GM04504 (cell line): Measurements from ENCODE around the gene PHRF1.

Source experiments
- DNase-seq: peaks from one replicate; pipeline ENCODE4 v3.0.0-alpha.2; 2012; ENCODE audit warnings: low read depth

The PHRF1 gene, protein sequence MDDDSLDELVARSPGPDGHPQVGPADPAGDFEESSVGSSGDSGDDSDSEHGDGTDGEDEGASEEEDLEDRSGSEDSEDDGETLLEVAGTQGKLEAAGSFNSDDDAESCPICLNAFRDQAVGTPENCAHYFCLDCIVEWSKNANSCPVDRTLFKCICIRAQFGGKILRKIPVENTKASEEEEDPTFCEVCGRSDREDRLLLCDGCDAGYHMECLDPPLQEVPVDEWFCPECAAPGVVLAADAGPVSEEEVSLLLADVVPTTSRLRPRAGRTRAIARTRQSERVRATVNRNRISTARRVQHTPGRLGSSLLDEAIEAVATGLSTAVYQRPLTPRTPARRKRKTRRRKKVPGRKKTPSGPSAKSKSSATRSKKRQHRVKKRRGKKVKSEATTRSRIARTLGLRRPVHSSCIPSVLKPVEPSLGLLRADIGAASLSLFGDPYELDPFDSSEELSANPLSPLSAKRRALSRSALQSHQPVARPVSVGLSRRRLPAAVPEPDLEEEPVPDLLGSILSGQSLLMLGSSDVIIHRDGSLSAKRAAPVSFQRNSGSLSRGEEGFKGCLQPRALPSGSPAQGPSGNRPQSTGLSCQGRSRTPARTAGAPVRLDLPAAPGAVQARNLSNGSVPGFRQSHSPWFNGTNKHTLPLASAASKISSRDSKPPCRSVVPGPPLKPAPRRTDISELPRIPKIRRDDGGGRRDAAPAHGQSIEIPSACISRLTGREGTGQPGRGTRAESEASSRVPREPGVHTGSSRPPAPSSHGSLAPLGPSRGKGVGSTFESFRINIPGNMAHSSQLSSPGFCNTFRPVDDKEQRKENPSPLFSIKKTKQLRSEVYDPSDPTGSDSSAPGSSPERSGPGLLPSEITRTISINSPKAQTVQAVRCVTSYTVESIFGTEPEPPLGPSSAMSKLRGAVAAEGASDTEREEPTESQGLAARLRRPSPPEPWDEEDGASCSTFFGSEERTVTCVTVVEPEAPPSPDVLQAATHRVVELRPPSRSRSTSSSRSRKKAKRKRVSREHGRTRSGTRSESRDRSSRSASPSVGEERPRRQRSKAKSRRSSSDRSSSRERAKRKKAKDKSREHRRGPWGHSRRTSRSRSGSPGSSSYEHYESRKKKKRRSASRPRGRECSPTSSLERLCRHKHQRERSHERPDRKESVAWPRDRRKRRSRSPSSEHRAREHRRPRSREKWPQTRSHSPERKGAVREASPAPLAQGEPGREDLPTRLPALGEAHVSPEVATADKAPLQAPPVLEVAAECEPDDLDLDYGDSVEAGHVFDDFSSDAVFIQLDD (N-terminal part only)

DNA sequence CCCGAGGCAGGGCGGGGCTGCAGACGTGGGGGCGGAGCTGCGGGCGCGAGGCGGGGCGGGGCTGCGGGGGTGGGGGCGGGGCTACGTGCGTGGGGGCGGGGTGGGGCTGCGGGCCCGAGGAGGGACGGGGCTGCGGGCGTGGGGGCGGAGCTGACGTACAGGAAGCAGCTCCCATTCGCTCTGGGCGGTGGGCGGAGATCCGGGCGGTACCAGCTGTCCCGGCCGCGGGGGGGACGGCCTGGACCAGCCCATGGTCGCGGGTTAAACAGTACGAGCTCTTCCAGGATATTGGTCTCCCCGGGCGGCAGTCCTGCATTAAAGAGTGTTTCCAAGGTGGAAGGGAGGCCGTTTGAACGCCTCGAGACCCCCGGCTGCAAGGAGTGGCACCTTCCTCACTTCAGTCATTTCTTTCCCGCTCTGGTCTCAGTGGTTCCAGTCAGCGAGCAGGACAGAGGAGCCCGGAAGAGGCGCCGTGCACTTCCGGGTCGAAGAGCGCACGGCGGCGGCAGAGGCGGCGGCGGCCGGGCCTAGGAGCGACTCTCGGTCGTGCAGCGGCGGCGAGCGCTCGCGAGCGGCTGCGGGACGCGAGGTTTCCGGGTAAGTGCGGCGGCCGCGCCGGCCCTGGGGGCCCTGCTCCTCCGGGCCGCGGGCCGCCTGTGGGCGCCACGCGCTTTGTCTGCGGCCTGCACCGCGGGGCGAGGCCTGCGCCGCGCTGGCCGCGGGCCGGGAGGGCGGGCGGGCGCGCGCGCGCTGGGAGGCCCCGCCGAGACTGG is at the start of gene PHRF1:
PHRF1 (plus strand) TSS at position 475 of the 773 bp plus-strand sequence. CDS start 5,043 bp downstream, outside the sequence.
- DNase-seq = peak; percentile 86

DNA sequence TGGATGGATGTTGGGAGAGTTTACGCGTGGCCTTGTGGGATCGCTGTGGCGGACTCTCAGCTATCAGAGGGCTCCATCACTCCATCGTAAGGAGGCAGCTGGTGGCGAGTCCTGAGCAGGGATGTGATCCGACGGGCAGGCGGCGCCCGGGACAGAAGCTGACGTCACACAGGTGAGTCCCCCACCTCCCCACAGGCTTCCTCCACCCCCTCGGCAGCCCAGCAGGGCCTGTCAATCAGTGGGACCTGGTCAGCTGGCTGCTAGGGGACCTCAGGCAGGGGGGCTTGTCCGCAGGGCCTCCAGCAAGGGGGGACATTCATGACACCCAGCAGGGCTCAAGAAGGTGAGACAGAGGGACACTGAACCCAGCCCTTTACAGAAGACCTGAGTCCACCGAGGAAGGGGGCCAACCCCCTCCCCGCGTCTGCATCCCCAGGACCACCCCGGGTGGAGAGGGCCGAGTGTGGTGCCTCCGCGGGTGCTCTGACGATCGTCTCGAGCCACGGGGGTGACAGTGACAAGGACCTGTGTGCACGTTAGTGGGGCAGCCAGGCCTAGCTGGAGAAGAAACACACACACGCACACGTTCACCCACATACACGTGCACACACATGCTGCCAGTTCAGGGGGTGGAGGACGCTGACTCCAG is 48.0 kb upstream of the PHRF1 start:
- no peak for DNase-seq

DNA sequence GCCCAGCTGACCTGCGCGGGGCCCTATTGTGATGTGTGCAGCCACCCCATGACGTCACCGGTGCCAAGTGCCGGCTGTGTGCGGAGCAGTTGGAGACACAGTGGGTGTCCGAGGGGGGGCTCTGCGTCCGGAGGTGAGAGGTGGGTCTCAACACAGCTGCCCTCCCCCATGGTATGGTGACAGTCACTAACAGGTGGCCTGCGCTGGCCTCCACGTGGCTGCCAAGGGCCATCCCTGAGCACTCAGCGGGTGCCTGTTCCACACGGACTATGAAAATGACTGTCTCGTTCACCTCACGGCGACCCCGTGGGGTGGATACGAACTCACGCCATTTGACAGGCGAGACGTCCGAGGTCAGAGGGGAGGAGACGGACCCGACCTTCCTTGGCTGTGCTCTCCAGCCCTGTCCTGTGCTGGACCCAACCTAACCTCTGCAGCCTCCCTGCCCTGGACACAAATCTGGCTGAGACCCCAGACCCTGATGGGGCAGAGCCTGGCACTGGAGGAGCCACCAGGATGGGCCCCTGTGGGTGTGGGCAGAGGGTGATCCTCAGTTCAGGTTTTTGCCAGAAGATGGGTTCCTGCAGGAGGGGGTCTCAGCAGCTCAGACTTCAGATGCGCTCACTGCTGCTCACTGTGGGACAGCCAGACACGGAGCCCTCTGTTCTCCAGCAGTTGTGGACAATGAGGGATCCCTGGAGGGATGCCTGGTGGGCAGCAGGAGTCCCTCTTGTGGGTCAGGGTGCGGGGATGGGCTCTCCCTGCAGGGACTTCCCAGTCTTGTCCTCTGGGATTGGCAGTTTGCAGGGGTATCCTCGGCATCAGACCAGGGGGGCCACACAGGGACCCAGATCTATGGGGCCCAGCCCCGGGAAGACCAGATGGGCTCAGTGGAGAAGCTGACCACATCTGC is 47.2 kb upstream of the PHRF1 start:
- DNase-seq = no peak

DNA sequence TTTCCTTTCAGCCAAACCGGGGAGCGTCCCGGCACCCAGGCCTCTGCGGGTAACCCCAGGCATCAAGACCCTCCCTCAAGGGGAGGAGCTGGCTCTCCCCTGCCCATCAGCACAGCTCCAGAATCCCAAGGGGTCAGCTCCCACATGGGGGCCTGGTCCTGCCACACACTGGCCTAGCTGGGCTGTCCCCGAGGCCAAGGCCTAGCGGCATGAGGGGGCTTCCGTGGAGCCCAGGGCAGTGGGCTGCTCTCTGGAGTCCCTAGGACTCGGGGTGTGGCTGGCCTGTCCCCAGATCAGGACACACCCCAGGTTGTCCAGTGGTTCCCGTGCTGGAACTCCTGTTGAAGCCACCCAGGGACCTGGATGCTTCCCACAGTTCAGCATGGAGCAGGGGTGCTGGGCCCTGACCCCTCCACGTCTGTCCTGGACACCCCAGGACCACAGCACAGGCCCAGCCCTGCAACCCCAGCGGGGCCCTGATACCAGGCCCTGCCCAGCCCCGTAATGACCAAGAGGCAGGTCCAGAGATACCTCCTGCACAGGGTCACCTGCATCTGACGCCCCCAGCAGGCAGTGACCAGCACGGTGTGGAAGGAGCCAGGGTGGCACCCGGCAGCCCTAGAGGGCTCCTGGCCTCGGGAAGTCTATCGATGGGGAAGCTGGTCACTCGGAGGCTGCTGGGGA is 46.4 kb upstream of the PHRF1 start:
- no peak for DNase-seq

DNA sequence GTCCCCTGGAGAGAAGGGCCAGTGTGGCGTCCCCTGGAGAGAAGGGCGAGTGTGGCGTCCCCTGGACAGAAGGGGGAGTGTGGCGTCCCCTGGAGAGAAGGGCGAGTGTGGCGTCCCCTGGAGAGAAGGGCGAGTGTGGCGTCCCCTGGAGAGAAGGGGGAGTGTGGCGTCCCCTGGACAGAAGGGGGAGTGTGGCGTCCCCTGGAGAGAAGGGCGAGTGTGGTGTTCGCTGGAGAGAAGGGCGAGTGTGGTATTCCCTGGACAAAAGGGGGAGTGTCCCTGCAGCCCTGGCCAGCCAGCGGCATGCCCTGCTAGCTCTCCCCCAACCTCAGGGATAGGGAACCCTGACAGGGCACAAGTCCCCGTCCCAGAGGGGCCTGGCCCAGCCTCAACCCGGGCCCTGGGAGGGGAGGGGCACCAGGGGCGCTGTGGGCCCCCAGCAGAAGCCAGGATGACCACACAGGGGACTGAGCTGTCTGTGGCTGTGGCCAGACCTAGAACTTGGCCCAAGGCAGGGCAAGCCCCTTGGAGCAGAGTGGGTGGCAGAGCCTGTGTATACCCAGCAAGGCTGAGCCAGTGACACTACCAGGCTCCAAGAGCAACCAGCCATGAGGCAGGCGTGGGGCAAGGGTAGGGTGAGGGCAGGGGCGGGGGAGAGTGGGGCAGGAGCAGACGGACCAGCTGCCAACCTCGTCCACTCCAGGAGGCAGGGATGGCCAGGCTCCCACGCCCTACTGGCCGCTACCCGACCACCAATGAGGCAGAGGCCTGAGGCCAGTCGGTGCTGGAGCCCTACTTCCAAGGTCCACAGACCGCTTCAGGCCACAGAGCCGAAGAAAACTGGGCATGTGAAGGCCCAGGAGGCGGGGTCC is 45.1 kb upstream of the PHRF1 start:
- DNase-seq = no peak

DNA sequence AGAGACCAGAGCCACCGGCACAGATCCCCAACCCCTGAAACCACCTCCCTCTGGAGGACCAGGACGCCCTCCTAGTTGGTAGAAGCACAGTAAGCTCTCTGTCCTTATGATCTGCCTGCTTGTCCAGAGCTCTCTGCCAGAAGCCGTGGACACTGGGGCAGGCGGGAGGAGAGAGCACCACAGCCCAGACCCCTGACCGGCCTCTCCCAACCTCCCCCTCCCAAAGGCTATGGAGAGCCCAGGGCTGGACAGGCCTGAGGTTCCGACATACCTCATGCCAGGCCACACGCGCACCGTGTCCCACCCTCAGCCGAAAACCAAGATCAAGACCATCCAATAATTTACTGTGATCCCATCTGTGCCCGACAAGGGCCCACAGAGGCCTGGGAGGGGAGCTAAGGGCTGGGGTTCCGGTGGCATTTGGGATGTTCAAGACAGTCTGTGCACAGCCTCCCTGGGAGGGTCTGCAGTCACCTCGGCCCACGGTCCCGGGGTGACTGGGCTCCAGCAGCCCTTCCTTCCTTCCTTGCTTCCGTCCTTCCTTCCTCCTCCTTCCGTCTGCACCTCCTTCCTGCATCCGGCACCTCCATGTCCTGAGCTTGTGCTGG is 44.2 kb upstream of the PHRF1 start:
- no peak for DNase-seq

DNA sequence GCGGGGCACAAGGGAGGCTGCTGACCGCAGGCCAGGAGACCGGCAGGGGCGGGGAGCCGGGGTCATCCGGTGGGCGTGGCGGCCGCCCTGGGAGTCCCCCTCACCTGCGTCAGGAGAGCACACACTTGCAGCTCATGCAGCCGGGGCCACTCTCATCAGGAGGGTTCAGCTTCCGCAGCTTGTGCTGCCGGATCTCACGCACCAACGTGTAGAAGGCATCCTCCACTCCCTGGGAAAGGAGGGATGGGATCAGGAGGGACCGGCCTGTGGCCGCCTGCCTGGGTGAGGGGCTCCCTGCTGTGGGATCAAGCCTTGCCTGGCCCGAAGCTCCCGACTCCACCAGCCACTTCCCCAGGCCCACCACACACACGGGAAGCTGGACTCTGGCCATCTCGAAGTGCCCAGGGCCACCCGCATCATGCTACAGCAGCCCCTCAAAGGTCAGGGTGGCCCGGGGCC is 43.7 kb upstream of the PHRF1 start:
- DNase-seq = no peak

DNA sequence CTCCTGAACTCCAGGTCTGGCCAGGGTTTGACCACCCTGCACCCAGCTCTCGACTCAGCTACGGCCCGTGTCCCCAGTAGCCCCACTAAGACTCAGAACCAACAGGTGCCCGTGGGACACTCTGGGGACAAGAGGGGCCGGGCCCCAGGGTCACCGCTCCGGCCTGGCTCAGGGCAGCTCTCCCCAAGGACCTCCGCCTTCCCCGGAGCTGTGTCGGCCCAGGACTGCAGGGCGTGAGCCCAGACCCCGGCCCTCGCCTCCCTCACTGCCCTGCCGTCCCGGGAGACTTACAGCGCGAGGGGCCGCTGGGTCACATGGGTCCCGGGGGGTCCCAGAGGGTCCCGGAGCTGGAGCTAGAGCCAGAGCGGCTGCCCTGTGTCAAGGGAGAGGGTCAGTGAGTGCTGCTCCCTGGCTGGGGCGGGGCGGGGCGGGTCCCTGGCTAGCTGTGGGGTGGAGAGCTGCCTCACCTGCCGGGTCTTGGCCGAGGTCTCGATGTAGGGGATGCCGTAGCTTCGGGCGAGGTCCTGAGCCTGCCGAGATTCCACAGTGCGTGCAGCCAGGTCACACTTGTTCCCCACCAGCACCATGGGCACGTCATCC is 43.2 kb upstream of the PHRF1 start:
- DNase-seq = no peak

DNA sequence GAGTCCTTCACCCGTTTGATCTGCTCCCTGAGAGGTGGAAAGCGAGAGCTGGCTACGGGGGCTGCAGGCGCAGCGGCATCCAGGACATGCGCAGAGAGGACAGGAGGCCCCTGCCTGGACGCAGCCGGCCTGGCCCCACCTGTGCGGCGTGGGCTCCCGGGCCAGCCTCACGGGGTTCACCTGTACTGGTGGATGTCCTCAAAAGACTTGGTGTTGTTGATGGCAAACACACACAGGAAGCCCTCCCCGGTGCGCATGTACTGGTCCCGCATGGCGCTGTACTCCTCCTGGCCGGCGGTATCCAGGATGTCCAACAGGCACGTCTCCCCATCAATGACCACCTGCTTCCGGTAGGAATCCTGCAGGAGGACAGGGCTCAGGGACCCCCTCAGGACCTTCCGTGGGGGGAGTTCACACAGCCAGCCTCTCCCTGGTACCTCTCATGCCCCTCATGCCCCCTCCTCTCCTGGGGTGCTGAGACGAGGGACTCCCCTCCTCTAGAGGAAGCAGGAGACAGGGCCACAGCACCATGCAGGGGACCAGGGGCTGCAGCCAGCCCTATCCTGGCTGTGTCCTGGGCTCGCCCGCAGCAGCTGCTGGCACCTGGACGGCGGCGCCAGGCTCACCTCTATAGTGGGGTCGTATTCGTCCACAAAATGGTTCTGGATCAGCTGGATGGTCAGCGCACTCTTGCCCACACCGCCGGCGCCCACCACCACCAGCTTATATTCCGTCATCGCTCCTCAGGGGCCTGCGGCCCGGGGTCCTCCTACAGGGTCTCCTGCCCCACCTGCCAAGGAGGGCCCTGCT is 42.5 kb upstream of the PHRF1 start:
- DNase-seq = no peak

DNA sequence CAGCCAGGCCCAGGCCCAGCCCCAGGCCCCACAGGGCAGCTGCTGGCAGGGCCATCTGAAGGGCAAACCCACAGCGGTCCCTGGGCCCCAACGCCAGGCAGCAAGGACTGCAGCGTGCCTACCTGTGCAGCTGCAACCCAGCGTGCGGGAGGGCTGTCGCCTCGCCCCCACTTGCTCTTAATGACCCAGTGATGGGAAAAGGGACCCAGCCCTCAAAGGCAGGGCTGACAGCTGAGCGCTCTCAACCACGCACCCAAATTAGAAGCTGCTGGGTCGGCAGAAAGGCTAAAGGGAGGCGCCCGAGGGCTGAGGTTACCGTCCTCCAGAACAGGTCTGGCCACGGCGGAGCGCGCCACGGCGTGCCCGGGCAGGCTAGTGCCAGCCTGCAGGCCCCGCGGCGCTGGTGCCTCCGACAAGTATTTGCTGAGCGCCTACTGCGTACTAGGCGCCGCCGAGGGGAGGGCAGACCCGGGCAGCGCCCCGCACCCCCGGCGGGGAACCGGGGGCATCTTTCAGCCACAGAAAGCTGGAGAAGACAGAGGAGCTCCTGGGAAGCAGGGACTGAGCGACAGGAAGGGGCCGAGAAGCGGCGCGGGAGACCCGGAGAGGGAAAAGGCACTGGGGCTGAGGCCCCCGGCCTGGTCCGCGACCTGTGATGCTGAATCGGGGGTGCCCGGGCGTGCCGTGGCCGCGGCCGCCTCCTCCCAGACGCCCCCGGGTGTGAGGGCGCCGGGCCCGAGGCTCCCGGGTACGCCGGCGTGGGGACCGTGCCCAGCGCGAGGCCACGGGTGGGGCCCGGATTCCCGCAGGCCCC is 41.7 kb upstream of the PHRF1 start:
- DNase-seq = no peak

DNA sequence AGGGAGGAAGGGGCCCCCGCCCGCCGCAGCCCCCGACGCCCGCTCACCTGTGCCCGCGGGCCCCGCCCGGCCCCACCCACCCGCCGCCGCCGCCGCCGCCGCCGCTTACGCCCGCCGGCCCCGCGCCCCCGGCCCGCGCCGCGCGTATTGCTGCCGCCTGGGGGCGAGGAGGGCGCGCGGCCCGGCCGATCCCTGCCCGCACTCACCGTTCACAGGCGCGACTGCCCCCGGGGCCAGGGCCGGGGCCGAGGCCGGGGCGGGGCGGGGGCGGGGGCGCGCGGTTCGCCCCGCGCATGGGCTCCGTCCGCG is 41.1 kb upstream of the PHRF1 start:
- no peak for DNase-seq

DNA sequence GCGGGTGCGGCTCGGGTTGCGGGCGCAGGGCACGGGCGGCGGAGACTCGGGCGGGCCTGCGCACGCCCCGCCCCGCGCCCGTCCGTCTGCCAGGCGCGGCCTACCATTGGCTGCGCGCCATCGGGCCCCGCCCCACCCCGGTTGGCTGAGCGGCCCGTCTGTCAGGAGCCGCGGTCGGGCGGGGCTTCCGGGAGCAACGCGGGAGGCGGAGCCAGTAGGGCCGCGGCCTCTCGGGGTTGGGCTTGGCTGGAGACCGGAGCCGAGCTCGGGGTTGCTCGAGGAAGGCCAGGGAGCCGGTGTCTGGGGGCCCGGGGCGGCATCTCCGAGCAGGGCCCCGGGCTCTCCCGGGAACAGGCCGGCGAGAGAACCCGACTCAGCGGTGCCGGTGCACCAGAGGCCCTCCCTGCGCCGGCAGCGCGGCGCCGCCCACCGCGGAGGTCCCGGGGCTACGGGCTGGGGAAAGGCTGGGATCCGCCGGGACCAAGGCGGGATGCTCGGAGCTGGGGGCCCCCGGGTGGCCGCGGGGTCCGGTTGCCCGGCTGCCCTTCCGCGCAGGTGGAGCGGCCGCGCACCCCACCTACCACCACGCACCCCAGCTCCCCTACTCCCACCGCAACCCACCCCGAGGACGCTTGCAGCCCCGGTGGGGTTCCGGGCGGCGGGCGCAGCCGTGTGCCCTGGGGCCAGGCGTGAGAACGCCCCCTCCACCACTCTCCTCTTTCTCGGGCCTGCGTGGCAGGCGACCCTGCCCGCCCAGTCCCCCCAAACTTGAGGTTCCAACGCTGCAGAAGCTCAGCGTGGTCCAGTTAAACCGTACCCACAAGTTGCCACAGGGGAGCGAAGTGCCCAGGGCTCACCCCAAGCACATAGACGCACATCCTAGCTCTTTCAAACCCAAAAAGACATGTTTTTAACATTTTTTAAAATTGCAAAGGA is 40.5 kb upstream of the PHRF1 start, which contains the start of gene HRAS:
HRAS (minus strand) TSS at position 58 of the 936 bp plus-strand sequence.
- peak; percentile 87 for DNase-seq

DNA sequence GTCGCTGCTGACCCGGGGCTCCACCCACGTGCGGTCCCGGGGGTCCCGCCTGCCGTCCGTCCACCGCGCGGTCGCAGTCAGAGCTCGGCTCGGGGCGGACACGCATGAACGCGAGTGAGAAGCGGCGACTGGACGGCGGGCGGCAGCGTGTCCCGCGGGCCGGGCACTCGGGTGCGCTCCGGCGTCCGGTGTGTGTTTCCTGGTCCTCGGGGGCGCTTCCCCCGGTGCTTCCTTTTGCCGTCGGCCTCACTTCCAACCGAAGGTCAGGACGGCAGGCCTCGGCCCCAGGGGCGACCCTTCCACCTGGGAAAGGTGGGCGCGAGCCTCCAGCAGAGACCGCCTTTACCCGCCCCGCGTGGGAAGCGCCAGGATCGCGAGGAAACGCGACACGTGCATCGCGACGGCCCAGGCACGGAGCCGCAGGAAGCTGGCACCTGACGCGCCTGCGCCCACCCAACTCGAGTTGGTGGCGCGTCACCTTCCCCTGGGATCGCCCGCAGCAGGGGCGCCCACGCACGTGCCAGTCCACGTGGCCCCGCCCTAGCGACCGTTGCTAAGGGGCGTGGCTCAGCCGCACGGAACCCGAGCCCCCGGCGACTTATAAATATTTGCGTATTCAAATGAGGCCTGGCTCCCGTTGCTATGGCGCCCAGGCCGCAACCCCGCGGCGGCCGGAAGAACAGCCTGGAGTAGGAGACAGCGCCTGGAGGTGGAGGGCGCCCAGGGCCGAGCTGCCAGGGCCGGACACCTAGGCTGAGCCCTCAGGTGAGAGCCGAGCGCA is 39.2 kb upstream of the PHRF1 start, which contains the start of gene LRRC56:
LRRC56 (plus strand) TSS at position 687 of the 781 bp plus-strand sequence. CDS start 3,158 bp downstream, outside the sequence.
- peak; percentile 47 for DNase-seq
